ENCODE measurements around the gene PFN3. TPM values are rescaled to one million over a fixed set of nuclear protein-coding genes. Genes with fewer than 3 reads are reported as not detected.

The PFN3 gene
- total RNA-seq, 1 experiment from 2014 or later, result not detected

DNA sequence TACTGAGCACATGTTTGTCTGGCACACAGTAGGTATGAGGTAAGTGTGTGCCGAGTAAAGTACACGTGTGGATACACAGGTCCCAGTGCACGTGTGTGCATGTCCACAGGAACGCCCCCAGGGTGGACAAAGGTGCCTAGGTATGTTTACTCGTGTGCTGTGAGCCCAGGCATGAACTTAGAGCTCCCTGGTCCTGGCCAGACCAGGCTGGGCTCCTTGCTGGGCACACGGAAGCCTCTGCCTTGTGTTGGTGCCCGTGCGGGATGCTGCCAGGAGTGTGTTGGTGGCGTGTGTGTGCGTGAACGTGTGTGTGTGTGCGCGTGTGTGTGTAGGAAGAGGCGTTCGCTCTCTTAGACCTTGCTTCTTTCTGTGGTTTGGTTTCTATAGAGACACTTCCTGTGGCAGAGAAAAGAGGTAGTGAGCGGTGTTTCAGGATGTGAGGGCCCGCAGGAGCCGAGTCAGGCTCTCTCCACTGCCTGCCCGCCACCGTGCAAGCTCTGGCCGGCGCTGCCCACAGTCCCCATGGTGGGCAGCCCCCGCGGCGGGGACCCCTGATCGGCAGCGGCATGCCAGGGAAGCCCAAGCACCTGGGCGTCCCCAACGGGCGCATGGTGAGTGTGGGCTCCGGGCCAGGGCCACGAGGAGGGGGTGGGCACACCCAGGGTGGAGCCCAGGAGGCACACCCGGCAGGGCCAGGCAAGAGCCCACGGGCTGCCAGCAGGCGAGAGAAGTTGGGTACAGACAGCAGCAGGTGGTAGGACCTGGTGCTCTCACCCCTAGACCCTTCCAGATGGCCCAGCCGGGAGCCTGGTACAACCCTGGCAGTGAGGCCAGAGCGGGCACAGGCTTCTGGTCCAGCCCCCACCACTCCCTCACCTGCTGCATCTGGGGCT is 42.8 kb downstream of the PFN3 start, which contains the start of gene RGS14:
TSS of gene RGS14 (plus strand) at position 466 of the 893 bp plus-strand sequence. CDS start at position 567, 101 bp downstream.
- Histone ChIP-seq H3K36me3 (ENCODE audit: low read depth) (no peaks in the 10 kb centered on the region), H3K27ac (no peak within 1 kb of the TSS), H3K4me1 (replicated peaks; ENCODE audit: insufficient read depth) (no peaks in the 10 kb centered on the region), H3K4me2 (no peak within 1 kb of the TSS), H3F3A (ENCODE audit: insufficient read depth, low read depth) (0 out of 2 replicates have a peak, but pooled peaks cover 7% of the 10 kb centered on the region), H3K4me3 (no peak within 1 kb of the TSS), H2AFZ (no peak within 1 kb of the TSS), H4K20me1 (ENCODE audit: insufficient read depth) (no peaks in the 10 kb centered on the region), H3K9me3 (ENCODE audit: insufficient read depth, low read depth) (no peaks in the 10 kb centered on the region), H3K79me2 (ENCODE audit: low read depth) (no peaks in the 10 kb centered on the region), H3K9me2 (ENCODE audit: insufficient read depth) (no peaks in the 10 kb centered on the region), H3K27me3 (ENCODE audit: insufficient read depth, low read depth) (peaks cover 14% of the 10 kb centered on the region; the same call in 1 of the 2 replicates)
- DNase-seq, result peak in 1 of 2 experiments; percentile 44
- BruUV-seq (replicated peaks), result no TSS peak
- TF ChIP-seq EZH2 (IDR thresholded peaks at IDR 0.05; ENCODE audit: low read depth), result no peak
- TF ChIP-seq, protein P1, sequence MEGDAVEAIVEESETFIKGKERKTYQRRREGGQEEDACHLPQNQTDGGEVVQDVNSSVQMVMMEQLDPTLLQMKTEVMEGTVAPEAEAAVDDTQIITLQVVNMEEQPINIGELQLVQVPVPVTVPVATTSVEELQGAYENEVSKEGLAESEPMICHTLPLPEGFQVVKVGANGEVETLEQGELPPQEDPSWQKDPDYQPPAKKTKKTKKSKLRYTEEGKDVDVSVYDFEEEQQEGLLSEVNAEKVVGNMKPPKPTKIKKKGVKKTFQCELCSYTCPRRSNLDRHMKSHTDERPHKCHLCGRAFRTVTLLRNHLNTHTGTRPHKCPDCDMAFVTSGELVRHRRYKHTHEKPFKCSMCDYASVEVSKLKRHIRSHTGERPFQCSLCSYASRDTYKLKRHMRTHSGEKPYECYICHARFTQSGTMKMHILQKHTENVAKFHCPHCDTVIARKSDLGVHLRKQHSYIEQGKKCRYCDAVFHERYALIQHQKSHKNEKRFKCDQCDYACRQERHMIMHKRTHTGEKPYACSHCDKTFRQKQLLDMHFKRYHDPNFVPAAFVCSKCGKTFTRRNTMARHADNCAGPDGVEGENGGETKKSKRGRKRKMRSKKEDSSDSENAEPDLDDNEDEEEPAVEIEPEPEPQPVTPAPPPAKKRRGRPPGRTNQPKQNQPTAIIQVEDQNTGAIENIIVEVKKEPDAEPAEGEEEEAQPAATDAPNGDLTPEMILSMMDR (conservative IDR thresholded peaks at IDR 0.05), result no peak
- POLR2A ChIA-PET (ENCODE audit: unreplicated experiment), result interaction anchor here (0.6 kb wide), 1 partner anchor 100 kb away, joined by 6 read pairs; no protein-coding TSS in a partner anchor
- intact Hi-C loops (cut with micrococcal nuclease; ENCODE audit: unreplicated experiment), result no loop called here
- CTCF ChIA-PET, result interaction anchor here (0.5 kb wide), 1 partner anchor 17 kb away, joined by 4 read pairs; no protein-coding TSS in a partner anchor

DNA sequence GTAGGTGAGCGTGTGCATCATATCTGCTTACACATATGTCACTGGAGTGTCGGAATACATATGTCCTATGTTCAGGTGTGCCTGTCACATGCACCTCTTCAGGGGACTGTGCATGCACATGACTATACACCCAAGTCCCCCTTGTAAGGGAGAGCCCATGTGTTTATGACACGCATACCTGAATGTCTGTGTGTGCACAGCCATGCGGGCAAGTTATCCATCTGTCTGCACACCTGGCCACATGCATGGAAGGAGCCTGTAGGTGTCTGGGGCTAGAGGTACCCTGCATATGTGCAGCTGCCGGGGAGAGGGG is 43.4 kb downstream of the PFN3 start:
- Histone ChIP-seq H3K27me3 (ENCODE audit: insufficient read depth, low read depth) (peaks cover 14% of the 10 kb centered on the region; the same call in 1 of the 2 replicates), H3K4me2 (no peak overlapping the region), H3K36me3 (ENCODE audit: low read depth) (no peaks in the 10 kb centered on the region), H3K27ac (no peak overlapping the region), H3K4me3 (no peak overlapping the region), H3F3A (ENCODE audit: insufficient read depth, low read depth) (0 out of 2 replicates have a peak, but pooled peaks cover 6% of the 10 kb centered on the region), H4K20me1 (ENCODE audit: insufficient read depth) (no peaks in the 10 kb centered on the region), H3K9me2 (ENCODE audit: insufficient read depth) (no peaks in the 10 kb centered on the region), H3K79me2 (ENCODE audit: low read depth) (no peaks in the 10 kb centered on the region), H3K9me3 (ENCODE audit: insufficient read depth, low read depth) (no peaks in the 10 kb centered on the region), H2AFZ (no peak overlapping the region), H3K4me1 (replicated peaks; ENCODE audit: insufficient read depth) (peaks cover 3% of the 10 kb centered on the region; the same call in 1 of the 2 replicates)
- ChIA-PET CTCF (no interaction called here), POLR2A (ENCODE audit: unreplicated experiment) (no interaction called here)
- DNase-seq, result no peak
- no TSS peak for BruUV-seq (replicated peaks)
- intact Hi-C loops (cut with micrococcal nuclease; ENCODE audit: unreplicated experiment), result no loop called here
- TF ChIP-seq, protein P1 (conservative IDR thresholded peaks at IDR 0.05), result no peak
- no peak for TF ChIP-seq EZH2 (IDR thresholded peaks at IDR 0.05; ENCODE audit: low read depth)

DNA sequence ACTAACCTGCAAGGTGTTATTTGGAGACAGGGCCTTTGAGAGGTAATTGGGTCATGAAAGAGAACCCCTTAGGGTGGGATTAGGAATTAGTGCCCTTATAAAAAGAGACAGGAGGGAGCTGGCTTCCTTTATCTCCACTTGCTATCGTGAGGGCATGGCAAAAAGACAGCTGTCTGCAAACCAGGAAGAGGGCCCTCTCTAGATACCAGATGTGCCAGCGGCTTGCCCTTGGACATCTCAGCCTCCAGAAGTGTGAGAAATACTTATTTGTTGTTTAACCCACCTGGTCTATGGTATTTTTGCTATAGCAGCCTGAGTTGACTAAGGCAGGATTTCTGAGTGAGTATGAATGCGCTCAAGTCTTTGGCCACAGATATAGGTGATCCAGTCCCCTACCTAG is 43.7 kb downstream of the PFN3 start:
- intact Hi-C loops (cut with micrococcal nuclease; ENCODE audit: unreplicated experiment), result no loop called here
- POLR2A ChIA-PET (ENCODE audit: unreplicated experiment), result no interaction called here

More for the DNA sequence above, 43.7 kb downstream of the PFN3 start:
- no peak for TF ChIP-seq EZH2 (IDR thresholded peaks at IDR 0.05; ENCODE audit: low read depth)
- TF ChIP-seq, protein P1 (conservative IDR thresholded peaks at IDR 0.05), result no peak
- no peak overlapping the region for H3K4me3 ChIP-seq
- H3K27ac ChIP-seq, result no peak overlapping the region
- H2AFZ ChIP-seq, result no peak overlapping the region
- H3K9me2 ChIP-seq (ENCODE audit: insufficient read depth), result no peaks in the 10 kb centered on the region
- no peak overlapping the region for H3K4me2 ChIP-seq
- CTCF ChIA-PET, result interaction anchor here (0.6 kb wide), 2 partner anchors 33 to 610 kb away, joined by 3 to 4 read pairs; no protein-coding TSS in a partner anchor
- H4K20me1 ChIP-seq (ENCODE audit: insufficient read depth), result no peaks in the 10 kb centered on the region
- H3F3A ChIP-seq (ENCODE audit: insufficient read depth, low read depth), result 0 out of 2 replicates have a peak, but pooled peaks cover 3% of the 10 kb centered on the region
- no peaks in the 10 kb centered on the region for H3K36me3 ChIP-seq (ENCODE audit: low read depth)
- DNase-seq, result no peak
- BruUV-seq (replicated peaks), result no TSS peak
- H3K79me2 ChIP-seq (ENCODE audit: low read depth), result no peaks in the 10 kb centered on the region
- H3K9me3 ChIP-seq (ENCODE audit: insufficient read depth, low read depth), result no peaks in the 10 kb centered on the region
- peaks cover 4% of the 10 kb centered on the region; the same call in 1 of the 2 replicates for H3K4me1 ChIP-seq (replicated peaks; ENCODE audit: insufficient read depth)
- H3K27me3 ChIP-seq (ENCODE audit: insufficient read depth, low read depth), result peaks cover 14% of the 10 kb centered on the region; the same call in 1 of the 2 replicates
